H1 (cell line): ENCODE measurements around the gene ATXN7L3. TPM values are rescaled to one million over a fixed set of nuclear protein-coding genes. Genes with fewer than 3 reads are reported as not detected.

Source experiments
- BACH1 ChIP-seq: IDR thresholded peaks from 2 replicates; pipeline ENCODE4 v1.6.1; 2012; ENCODE audit warnings: low read length, improper control_type of control experiment
- CBX5 ChIP-seq: fragments of 300-800, 300-1000 bp; sonication (generic); IDR thresholded peaks from 2 replicates; pipeline ENCODE4 v1.7.1; 2016; ENCODE audit warnings: antibody characterized with exemption, low read length, low read depth
- FOSL1 ChIP-seq: IDR thresholded peaks from 2 replicates; pipeline ENCODE4 v1.6.1; 2011; ENCODE audit warnings: mild to moderate bottlenecking, low read depth, low read length, moderate library complexity; ENCODE audit not compliant: insufficient read depth
- POLR2A ChIP-seq, 2 experiments: IDR thresholded peaks; 1 replicate in 1 of 2; 2 replicates in 1 of 2; pipeline ENCODE4 v1.6.1; 2011; ENCODE audit warnings: low read depth in 2 of 2, low read length in 2 of 2, mild to moderate bottlenecking in 2 of 2; ENCODE audit errors: control extremely low read depth in 1 of 2
- RXRA ChIP-seq: IDR thresholded peaks from 2 replicates; pipeline ENCODE4 v1.6.1; 2011; ENCODE audit warnings: low read depth, mild to moderate bottlenecking, low read length, moderate library complexity; ENCODE audit not compliant: insufficient read depth
- SP1 ChIP-seq: IDR thresholded peaks from 2 replicates; pipeline ENCODE4 v1.6.1; 2011; ENCODE audit warnings: low read depth, low read length
- TAF7 ChIP-seq: optimal IDR thresholded peaks from 2 replicates; pipeline ENCODE3; 2011; ENCODE audit warnings: low read depth, mild to moderate bottlenecking, inconsistent platforms, low read length, moderate library complexity, borderline replicate concordance
- TBP ChIP-seq: IDR thresholded peaks from 2 replicates; pipeline ENCODE4 v1.6.1; 2011; ENCODE audit warnings: low read depth, low read length, improper control_type of control experiment
- polyA plus RNA-seq, 7 experiments: library from polyadenylated mRNA; depleted of rRNA in 3 of 7; stranded (reverse) in 5 of 7; unstranded in 2 of 7; fragments of >200 nt in 5 of 7; fragments of 200-250 nt in 2 of 7; gene quantifications; 1 replicate in 5 of 7; 2 replicates in 1 of 7; 4 replicates in 1 of 7; pipeline versions ENCODE4 v1.2.1 to v1.2.3, GENCODE V29; 2011 to 2013; ENCODE audit warnings: missing spikeins in 2 of 7, mixed read lengths in 2 of 7
- total RNA-seq: library from RNA; stranded (reverse); fragmentation: NEBNext Ultra II Directional; extraction: Animal tissue kit (Norgen Biotek cat#: 25700); gene quantifications from 2 replicates; pipeline ENCODE4 v1.2.1, GENCODE V29; 2021
- TF ChIP-seq, protein P1 (sequence below): IDR thresholded peaks from 2 replicates; pipeline ENCODE4 v1.6.1; 2011; ENCODE audit warnings: low read depth, mild to moderate bottlenecking, low read length; ENCODE audit not compliant: insufficient read depth
- TF ChIP-seq, protein P2 (sequence below), 3 experiments: IDR thresholded peaks; 1 replicate in 2 of 3; 2 replicates in 1 of 3; pipeline versions ENCODE4 v1.5.1 to v1.6.1; 2011; ENCODE audit warnings: low read length in 3 of 3, mild to moderate bottlenecking in 3 of 3, inconsistent platforms in 2 of 3, low read depth in 1 of 3, moderate library complexity in 1 of 3; ENCODE audit not compliant: insufficient read depth in 1 of 3; ENCODE audit errors: control extremely low read depth in 1 of 3

Gene ATXN7L3
- total and polyA plus RNA-seq, 2 of the 8 experiments (the other 6 are each of a cell fraction or from before 2014, with no cell fraction given) = 53.7 to 103 TPM

DNA sequence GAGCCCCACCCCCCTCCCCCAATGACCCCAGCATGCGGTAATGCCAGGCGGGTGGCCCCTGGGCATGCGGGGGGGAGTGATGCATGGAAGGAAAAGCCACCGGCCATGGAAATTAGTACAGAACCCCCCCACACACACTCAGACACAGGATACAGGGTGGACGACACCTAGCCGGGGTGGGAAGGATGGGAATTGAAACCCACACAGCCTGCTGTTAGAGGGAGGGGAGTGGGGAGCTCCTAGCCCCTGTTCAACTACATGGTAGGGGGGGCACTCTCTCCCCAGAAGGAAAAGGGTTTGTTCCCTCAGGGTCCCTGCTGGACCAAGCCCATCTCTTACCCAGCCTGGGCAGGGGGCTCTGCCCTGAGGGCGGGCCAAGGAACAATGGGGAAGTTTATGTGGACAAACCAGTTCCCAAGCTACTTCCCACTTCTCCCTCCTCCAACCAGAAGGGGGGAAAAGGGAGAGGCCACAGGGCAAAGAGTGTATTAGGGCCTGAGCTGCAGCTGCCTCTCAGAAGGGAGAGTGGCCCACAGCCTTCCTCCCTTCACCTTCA, 7.7 kb downstream of the ATXN7L3 start (continued):
- TF ChIP-seq FOSL1 = no peak
- TF ChIP-seq TBP = peak; percentile 30; the same call in 1 of the 2 replicates
- peak; percentile 27 for TF ChIP-seq TAF7
- no peak for TF ChIP-seq BACH1
- TF ChIP-seq, protein P1, sequence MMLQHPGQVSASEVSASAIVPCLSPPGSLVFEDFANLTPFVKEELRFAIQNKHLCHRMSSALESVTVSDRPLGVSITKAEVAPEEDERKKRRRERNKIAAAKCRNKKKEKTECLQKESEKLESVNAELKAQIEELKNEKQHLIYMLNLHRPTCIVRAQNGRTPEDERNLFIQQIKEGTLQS = no peak
- peak; percentile 51; the same call in 1 of the 2 replicates for TF ChIP-seq SP1
- peak in 1 of 2 experiments; percentile 68; a peak in 1 of 3 replicates for TF ChIP-seq POLR2A (IDR thresholded peaks at IDR 0.05; ENCODE audit: control extremely low read depth in 1 of 2, low read depth in 2 of 2, low read length in 2 of 2)
- TF ChIP-seq, protein P2, sequence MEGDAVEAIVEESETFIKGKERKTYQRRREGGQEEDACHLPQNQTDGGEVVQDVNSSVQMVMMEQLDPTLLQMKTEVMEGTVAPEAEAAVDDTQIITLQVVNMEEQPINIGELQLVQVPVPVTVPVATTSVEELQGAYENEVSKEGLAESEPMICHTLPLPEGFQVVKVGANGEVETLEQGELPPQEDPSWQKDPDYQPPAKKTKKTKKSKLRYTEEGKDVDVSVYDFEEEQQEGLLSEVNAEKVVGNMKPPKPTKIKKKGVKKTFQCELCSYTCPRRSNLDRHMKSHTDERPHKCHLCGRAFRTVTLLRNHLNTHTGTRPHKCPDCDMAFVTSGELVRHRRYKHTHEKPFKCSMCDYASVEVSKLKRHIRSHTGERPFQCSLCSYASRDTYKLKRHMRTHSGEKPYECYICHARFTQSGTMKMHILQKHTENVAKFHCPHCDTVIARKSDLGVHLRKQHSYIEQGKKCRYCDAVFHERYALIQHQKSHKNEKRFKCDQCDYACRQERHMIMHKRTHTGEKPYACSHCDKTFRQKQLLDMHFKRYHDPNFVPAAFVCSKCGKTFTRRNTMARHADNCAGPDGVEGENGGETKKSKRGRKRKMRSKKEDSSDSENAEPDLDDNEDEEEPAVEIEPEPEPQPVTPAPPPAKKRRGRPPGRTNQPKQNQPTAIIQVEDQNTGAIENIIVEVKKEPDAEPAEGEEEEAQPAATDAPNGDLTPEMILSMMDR (IDR thresholded peaks at IDR 0.05; ENCODE audit: control extremely low read depth in 1 of 3, insufficient read depth in 1 of 3, low read depth in 1 of 3, low read length in 3 of 3) = no peak
- no peak for TF ChIP-seq CBX5
- no peak for TF ChIP-seq RXRA
- TF ChIP-seq, all 59 proteins: peak for 7
